GM21515 (cell line): Measurements from ENCODE around the gene PRSS27.

ENCODE experiments used
- ATAC-seq: cut with Tn5 transposase; IDR thresholded peaks from one replicate; pipeline ENCODE4 v1.9.1; 2021; ENCODE audit not compliant: unreplicated experiment

The PRSS27 gene

GRCh38 chr16:2752035-2752849 lies 32.2 kb upstream of the PRSS27 start, which contains the start of gene SRRM2:
SRRM2 (plus strand) TSS chr16:2752638; CDS start chr16:2756365, 3,727 bp downstream.
- ATAC-seq: peak; percentile 74

DNA sequence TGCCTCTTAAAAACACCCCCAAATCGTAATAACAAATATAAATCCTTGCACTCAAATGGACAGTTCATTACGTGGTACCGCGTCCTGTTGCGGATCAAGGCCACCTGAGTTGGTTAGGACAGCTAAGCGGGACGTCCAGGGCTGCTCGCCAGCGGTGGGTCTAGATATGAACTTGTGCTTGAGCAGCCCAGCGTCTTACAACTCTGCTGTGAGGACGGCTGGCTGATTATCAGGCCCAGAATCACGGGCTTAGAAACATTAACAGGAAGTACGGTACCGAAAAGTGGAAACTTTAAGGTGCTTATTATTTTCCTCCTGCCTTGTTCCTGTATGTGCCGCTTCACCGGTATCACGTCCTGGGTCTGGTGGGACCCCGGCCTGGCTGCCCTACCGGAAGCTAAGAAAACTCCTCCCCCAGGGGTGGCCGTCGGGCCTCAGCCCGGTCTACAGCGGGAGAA lies 31.6 kb upstream of the PRSS27 start:
- ATAC-seq: peak; percentile 37

DNA sequence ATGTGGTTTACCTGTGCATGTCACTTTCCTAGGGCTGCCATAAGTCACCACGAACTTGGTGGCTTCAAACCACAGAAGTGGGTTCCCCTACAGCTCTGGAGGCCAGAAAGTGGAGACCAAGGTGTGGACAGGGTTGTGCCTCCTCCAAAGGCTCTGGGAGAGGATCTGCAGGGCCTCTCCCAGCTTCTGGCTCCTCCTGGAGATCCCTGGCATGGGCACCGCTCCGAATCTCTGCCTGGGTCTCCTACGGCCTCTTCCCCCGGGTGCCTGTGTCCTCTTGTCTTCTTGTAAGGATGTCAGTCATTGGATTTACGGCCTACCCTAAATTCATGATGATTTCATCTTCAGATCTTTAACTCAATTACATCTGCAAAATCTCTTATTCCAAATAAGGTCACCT lies 29.9 kb upstream of the PRSS27 start:
- ATAC-seq: no peak

- ATAC-seq: no peak
These were observed 29.5 kb upstream of the PRSS27 start for GRCh38 chr16:2749476-2749875.

- ATAC-seq: no peak
These were observed 28.9 kb upstream of the PRSS27 start for GRCh38 chr16:2748757-2749455.

DNA sequence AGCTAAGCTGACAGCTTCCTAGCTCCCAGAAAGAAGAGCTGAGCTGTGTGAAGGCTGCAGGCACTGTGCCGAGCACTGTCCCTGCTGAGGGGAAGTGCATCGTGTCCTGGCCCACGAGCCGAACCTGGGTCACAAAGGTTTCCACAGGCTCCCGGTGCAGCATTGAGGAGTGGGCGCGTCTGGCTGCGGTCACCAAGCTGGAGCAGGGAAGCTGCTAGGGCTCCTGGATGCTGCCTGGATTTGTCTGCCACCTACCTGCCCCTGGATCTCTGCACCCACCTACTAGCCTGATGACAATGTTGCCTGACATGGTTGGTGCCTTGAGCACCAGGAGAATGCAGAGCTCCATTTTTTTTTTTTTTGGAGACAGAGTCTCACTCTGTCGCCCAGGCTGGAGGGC lies 25.9 kb upstream of the PRSS27 start:
- no peak for ATAC-seq

GRCh38 chr16:2745116-2745890 lies 25.3 kb upstream of the PRSS27 start:
- no peak for ATAC-seq

- ATAC-seq: no peak
These were observed 24.7 kb upstream of the PRSS27 start for GRCh38 chr16:2744711-2745110.

GRCh38 chr16:2743007-2743810 lies 23.2 kb upstream of the PRSS27 start:
- ATAC-seq: no peak

DNA sequence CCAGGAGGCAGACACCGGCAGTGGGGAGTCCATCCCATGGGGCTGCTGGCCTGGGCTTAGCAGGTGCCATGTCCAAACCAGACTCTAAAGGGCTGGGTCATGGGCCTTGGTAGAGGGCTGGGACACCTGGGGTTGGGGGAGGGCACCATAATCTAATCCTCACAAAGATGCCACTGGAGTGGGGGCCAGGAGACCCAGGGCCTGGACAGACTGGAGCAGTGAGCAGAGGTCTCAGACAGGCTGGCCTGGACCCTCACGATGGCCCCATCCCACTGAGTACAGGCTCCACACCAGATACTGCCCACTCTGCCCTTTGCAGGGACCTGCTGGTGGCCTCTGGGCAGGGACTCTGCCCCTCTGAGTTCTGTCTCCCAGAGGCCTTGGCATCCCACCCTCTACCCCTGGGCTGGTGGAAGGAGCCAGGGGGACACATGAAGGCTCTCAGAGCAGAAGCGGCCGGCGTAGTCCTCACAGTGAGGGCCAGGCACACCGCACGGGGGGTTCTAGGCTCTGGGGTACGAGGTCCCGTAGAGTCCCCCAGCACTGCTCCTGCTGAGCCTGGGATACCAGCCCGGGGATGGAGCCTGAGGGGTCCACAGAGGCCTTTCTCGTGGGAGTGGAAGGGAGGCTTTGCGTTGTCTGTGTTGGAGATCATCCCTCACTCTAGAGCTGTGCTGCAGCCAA lies 22.4 kb upstream of the PRSS27 start:
- ATAC-seq: no peak

DNA sequence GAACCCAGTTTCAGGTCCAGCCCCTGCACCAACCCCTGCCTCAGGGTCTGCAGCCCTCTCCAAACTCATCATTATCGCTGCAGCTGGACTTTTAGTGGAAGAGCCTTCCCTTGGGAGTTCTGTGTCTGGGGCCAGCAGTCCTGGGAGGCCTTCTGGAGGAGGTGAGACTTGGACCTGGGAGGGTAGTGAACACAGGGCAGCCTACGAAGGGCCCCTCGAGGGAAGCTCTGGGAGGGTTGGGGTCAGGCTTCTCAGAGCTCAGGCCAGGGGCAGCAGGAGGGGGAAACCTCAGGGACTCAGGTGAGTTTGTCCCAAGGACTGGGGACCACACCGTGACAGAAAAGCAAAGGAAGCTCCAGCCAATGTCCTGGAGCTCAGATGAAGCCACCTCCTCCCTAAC lies 21.1 kb upstream of the PRSS27 start:
- no peak for ATAC-seq

DNA sequence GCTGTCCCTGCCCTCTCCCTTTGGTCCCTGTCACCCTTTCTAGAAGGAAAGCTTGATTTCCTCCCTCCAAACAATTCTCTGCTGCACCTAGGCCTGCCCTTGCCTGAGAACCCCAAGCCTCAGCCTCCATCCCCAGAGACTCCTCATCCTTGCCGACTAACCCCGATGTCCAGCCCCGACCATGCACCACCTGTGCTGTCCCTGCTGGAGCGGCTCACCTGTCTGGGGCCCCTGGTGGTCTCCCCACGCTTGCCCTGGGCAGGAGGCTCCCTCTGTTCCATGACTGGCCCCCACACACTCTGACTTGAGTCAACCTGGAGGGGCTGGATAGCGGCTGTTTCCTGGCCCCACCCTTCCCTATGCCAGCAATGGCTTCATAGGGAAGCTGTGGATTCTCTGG lies 20.5 kb upstream of the PRSS27 start:
- ATAC-seq: no peak

GRCh38 chr16:2739625-2740430 lies 19.8 kb upstream of the PRSS27 start:
- ATAC-seq: no peak

DNA sequence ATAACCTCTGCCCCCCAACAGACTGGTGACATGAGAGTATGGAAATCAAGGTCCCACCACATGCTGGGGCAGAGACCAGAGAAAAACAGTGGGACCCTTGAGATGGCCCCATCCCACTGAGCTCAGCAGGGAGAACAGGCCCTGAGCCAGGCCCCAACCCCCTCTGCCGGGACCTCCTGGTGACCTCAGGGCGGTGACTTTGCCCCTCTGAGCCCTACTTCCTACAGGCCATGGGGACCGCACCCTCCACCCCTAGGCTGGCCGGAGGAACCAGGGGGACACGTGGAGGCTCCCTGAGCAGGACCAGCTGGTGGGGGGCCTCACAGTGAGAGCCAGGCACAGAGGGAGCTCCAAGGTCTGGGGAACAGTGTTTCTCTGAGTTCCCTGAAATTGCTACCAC lies 18.6 kb upstream of the PRSS27 start:
- no peak for ATAC-seq

DNA sequence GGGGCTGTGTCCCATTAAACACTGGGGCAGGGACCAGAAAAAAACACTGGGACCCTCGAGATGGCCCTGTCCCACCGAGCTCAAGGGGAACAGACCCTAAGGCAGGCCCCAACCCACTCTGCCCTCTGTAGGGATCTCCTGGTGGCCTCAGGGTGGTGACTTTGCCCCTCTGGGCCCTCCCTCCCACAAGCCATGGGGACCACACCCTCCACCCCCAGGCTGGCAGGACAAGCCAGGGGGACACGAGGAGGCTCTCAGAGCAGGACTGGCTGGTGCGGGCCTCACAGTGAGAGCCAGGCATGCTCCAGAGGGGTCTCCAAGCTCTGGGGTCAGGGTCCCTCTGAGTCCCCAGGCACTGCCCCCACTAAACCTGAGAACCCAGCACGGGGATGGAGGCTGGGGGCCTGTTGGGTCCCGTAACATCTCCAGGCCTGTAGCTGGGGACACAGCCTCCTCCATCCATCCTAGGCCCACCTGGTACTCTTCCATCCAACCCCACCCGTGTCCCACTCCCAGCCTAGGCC lies 17.9 kb upstream of the PRSS27 start:
- no peak for ATAC-seq

GRCh38 chr16:2737238-2737605 lies 17.2 kb upstream of the PRSS27 start:
- ATAC-seq: no peak

GRCh38 chr16:2736476-2737237 lies 16.6 kb upstream of the PRSS27 start:
- no peak for ATAC-seq

DNA sequence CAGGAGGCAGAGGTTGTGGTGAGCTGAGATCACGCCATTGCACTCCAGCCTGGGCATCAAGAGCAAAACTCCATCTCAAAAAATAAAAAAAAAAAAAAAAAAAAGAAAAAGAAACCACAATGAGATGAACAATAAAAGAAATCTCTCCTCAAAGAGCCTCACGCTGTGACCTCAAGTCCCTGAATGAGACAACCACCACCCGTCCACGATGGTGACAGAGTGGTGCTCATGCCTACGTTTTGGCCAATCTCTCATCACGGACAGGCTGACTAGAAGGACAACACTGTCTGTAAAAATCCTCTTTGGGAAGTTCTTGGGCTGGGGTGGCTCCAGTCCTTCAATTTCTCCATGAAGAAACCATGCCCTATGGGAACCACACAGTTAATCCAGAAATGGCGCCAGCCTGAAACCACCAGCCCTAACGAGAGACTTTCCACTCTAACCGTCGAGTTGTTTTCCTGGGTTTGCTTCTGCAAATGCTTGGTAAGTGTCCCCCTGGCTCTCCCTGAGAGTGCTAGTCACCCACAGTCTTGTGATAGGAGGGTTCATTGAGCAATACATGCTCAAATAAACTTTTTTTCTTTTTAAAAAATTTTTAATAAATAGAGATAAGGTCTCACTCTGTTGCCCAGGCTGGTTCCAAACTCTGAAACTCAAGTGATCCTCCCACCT lies 15.0 kb upstream of the PRSS27 start:
- no peak for ATAC-seq
